Activated B cell treated with CpG ODN at 0.5 μM for 24 hours (primary cell): ENCODE results near the gene VARS1. TPM values are rescaled to one million over a fixed set of nuclear protein-coding genes. Genes with fewer than 3 reads are reported as not detected.

Experiments used
- ATAC-seq: fragments of 200-7000 bp; cut with Tn5 transposase; one replicate; pipeline ENCODE4 v1.10.0; 2021; ENCODE audit warnings: low read depth, mild to moderate bottlenecking, moderate library complexity
- CTCF ChIA-PET: fragments of 350-600 bp; sonication (Branson Sonifier 250); formaldehyde crosslinking; loops from one replicate; lab custom pipeline; 2021; ENCODE audit warnings: antibody characterized with exemption; lab: Charles Lee
- POLR2A ChIA-PET: fragments of 350-600 bp; sonication (Branson Sonifier 250); formaldehyde crosslinking; loops from one replicate; lab custom pipeline; 2021; ENCODE audit warnings: antibody characterized with exemption; lab: Charles Lee
- DNase-seq: peaks from one replicate; pipeline ENCODE4 v3.0.0; 2022
- H3K27ac Mint-ChIP-seq: one replicate; pipeline ENCODE4 v1.8.0; 2020; ENCODE audit warnings: mixed read lengths
- H3K27me3 Mint-ChIP-seq: one replicate; pipeline ENCODE4 v1.8.0; 2021; ENCODE audit warnings: mixed read lengths
- H3K36me3 Mint-ChIP-seq: one replicate; pipeline ENCODE4 v1.8.0; 2021; ENCODE audit warnings: low read depth, mixed read lengths
- H3K4me1 Mint-ChIP-seq: one replicate; pipeline ENCODE4 v1.8.0; 2021; ENCODE audit warnings: mixed read lengths
- H3K4me3 Mint-ChIP-seq: one replicate; pipeline ENCODE4 v1.8.0; 2020; ENCODE audit warnings: mild to moderate bottlenecking, mixed read lengths
- H3K9me3 Mint-ChIP-seq: one replicate; pipeline ENCODE4 v1.8.0; 2020; ENCODE audit warnings: mixed read lengths
- CTCF ChIP-seq: fragments of 200-600 bp; IDR thresholded peaks from one replicate; pipeline ENCODE4 v1.8.0; 2022; ENCODE audit warnings: antibody characterized with exemption, mild to moderate bottlenecking
- intact Hi-C: fragments of 100-400 bp; cut with micrococcal nuclease; formaldehyde crosslinking; loops from one replicate; pipeline ENCODE4 v1.15.1; 2024
- total RNA-seq: library from RNA; stranded (reverse); gene quantifications from 2 replicates; pipeline ENCODE4 v1.2.3, GENCODE V29; 2022

VARS1 gene
- total RNA-seq, 1 donor from 2014 or later, result 140 TPM

GRCh38 chr6:31765559-31765909, 30.0 kb downstream of the VARS1 start:
- CTCF ChIA-PET, result no interaction called here

DNA sequence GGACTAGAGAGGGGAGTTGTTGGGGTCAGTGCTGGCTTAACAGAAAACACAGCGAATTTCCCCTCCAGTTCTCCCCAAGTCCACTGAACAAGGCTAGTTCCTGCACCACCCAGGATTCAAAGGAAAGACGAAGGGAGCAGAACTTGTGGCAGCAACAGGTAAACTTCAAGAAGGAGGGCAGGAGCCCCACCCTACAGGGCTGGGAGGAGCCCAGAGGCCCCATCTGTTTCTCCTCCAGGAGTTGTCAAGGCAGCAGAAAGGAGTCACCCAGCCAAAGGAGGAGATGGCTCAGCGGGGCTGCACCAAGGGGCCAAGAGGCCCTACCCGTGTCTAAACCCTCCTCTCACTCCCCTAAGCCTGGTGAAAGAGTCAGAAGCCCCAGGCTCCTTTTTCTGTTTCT, 31.4 kb downstream of the VARS1 start:
- TF ChIP-seq CTCF, result no peak
- Mint-ChIP-seq H3K4me3 (no peak overlapping the region), H3K27me3 (no peaks in the 10 kb centered on the region), H3K9me3 (no peaks in the 10 kb centered on the region), H3K4me1 (no peaks in the 10 kb centered on the region), H3K36me3 (peaks cover 29% of the 10 kb centered on the region), H3K27ac (no peak overlapping the region)
- POLR2A ChIA-PET, result no interaction called here
- ATAC-seq, result no peak
- CTCF ChIA-PET, result no interaction called here
- no peak for DNase-seq
- intact Hi-C loops, result no loop called here

More at GRCh38 chr6:31765559-31765909, 30.0 kb downstream of the VARS1 start:
- Mint-ChIP-seq H3K4me1 (peaks cover 6% of the 10 kb centered on the region), H3K27ac (no peak overlapping the region), H3K4me3 (no peak overlapping the region), H3K36me3 (peaks cover 23% of the 10 kb centered on the region), H3K9me3 (no peaks in the 10 kb centered on the region), H3K27me3 (no peaks in the 10 kb centered on the region)
- POLR2A ChIA-PET, result no interaction called here
- no peak for ATAC-seq
- no peak for DNase-seq
- TF ChIP-seq CTCF, result no peak
- intact Hi-C loops, result no loop called here

DNA sequence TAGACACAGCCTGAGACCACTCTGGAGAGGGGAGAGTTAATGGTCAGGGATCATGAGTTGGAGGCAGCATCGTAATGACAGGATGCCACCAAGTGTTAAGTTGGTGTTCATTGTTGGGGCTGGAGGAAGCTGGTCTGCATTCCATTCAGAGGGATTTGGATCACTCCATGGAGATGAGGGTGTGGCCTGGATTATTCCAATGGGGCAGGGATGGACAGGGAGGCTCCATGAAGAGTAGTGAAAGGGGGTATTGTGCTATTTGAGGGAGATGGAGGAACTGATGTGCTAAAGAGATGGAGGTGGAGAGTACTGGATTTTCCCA, 32.0 kb downstream of the VARS1 start:
- no peak overlapping the region for H3K27ac Mint-ChIP-seq
- no peaks in the 10 kb centered on the region for H3K27me3 Mint-ChIP-seq
- no peaks in the 10 kb centered on the region for H3K4me1 Mint-ChIP-seq
- no peaks in the 10 kb centered on the region for H3K9me3 Mint-ChIP-seq
- TF ChIP-seq CTCF, result no peak
- H3K36me3 Mint-ChIP-seq, result peaks cover 33% of the 10 kb centered on the region
- ChIA-PET CTCF (no interaction called here), POLR2A (no interaction called here)
- ATAC-seq (no peak), DNase-seq (no peak)
- intact Hi-C loops, result no loop called here
- H3K4me3 Mint-ChIP-seq, result no peak overlapping the region

GRCh38 chr6:31762878-31763618, 32.5 kb downstream of the VARS1 start:
- no peak for DNase-seq
- POLR2A ChIA-PET, result no interaction called here
- no peak for ATAC-seq
- CTCF ChIA-PET, result no interaction called here
- Mint-ChIP-seq H3K27me3 (no peaks in the 10 kb centered on the region), H3K9me3 (no peaks in the 10 kb centered on the region), H3K4me3 (no peak overlapping the region), H3K4me1 (no peaks in the 10 kb centered on the region), H3K27ac (no peak overlapping the region), H3K36me3 (peaks cover 33% of the 10 kb centered on the region)
- TF ChIP-seq CTCF, result no peak
- intact Hi-C loops, result no loop called here

DNA sequence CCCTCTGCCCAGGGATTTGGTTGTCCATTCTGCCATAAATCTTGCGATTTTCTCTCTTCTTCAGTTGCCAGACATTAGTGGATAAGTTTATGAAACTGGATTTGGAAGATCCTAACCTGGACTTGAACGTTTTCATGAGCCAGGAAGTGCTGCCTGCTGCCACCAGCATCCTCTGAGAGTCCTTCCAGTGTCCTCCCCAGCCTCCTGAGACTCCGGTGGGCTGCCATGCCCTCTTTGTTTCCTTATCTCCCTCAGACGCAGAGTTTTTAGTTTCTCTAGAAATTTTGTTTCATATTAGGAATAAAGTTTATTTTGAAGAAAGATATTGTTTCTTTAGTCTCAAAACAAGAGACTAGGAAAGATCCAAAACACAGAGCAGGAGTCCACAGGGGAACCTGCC, 33.2 kb downstream of the VARS1 start, which contains the start of gene SAPCD1:
Gene SAPCD1 (plus strand): TSS at position 301 of the 400 bp plus-strand sequence. CDS start 399 bp downstream, outside the sequence.
- Mint-ChIP-seq H3K27me3 (no peaks in the 10 kb centered on the region), H3K27ac (no peak within 1 kb of the TSS), H3K9me3 (no peaks in the 10 kb centered on the region), H3K4me3 (no peak within 1 kb of the TSS), H3K36me3 (peaks cover 33% of the 10 kb centered on the region), H3K4me1 (no peaks in the 10 kb centered on the region)
- no peak for ATAC-seq
- CTCF ChIA-PET, result no interaction called here
- no peak for TF ChIP-seq CTCF
- DNase-seq, result no peak
- intact Hi-C loops, result no loop called here
- POLR2A ChIA-PET, result no interaction called here
